HTR-8/SVneo (cell line): ENCODE measurements around the gene TMEM132A.

ENCODE experiments used
- DNase-seq: peaks from one replicate; pipeline ENCODE4 v3.0.0; 2011; ENCODE audit warnings: low spot score, mixed read lengths; ENCODE audit not compliant: insufficient read length
- FAIRE-seq: peaks from 2 replicates; lab custom pipeline; 2011; peaks lifted over from hg19 to GRCh38; lab: Jason Lieb, UNC

TMEM132A gene, protein sequence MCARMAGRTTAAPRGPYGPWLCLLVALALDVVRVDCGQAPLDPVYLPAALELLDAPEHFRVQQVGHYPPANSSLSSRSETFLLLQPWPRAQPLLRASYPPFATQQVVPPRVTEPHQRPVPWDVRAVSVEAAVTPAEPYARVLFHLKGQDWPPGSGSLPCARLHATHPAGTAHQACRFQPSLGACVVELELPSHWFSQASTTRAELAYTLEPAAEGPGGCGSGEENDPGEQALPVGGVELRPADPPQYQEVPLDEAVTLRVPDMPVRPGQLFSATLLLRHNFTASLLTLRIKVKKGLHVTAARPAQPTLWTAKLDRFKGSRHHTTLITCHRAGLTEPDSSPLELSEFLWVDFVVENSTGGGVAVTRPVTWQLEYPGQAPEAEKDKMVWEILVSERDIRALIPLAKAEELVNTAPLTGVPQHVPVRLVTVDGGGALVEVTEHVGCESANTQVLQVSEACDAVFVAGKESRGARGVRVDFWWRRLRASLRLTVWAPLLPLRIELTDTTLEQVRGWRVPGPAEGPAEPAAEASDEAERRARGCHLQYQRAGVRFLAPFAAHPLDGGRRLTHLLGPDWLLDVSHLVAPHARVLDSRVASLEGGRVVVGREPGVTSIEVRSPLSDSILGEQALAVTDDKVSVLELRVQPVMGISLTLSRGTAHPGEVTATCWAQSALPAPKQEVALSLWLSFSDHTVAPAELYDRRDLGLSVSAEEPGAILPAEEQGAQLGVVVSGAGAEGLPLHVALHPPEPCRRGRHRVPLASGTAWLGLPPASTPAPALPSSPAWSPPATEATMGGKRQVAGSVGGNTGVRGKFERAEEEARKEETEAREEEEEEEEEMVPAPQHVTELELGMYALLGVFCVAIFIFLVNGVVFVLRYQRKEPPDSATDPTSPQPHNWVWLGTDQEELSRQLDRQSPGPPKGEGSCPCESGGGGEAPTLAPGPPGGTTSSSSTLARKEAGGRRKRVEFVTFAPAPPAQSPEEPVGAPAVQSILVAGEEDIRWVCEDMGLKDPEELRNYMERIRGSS

DNA sequence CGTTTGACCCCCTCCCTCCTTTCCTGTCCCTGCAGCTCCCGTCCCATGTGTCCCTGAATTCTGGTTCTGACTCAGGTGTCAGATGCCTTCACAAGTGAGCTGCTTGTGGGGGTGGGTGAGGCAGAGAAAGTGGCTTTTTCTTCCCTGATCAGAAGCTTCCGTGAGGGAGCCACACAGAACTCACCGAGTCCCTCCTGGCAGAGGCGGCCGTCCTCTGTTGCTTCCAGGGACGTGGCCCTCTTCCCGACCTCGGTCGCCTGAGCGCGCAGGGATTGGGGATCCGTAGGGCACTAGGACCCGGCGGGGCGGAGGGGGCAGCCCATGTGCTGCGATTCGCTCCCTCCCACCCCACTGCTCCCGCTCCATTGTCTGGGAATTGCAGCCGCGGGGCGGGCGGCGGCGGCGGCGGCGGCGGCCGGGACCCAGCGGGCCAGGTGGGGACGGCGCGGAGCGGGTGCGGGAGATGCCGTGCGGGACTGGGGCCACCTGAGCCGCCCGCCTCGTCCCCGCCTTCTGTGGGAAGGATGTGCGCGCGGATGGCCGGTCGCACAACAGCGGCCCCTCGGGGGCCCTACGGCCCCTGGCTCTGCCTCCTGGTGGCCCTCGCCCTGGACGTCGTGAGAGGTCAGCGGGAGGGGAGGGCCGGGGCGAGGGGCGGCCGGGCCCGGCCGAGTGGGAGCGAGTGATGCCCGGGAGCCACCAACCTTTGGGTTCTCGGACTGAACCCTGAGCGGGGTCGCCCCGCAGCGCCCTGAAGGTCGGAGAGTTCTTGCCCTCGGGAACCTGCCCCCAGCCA, at the start of gene TMEM132A:
Gene TMEM132A (plus strand): TSS at position 351 of the 796 bp plus-strand sequence. CDS start 174 bp downstream, at position 525.
- FAIRE-seq (no peak), DNase-seq (peak; percentile 88)

DNA sequence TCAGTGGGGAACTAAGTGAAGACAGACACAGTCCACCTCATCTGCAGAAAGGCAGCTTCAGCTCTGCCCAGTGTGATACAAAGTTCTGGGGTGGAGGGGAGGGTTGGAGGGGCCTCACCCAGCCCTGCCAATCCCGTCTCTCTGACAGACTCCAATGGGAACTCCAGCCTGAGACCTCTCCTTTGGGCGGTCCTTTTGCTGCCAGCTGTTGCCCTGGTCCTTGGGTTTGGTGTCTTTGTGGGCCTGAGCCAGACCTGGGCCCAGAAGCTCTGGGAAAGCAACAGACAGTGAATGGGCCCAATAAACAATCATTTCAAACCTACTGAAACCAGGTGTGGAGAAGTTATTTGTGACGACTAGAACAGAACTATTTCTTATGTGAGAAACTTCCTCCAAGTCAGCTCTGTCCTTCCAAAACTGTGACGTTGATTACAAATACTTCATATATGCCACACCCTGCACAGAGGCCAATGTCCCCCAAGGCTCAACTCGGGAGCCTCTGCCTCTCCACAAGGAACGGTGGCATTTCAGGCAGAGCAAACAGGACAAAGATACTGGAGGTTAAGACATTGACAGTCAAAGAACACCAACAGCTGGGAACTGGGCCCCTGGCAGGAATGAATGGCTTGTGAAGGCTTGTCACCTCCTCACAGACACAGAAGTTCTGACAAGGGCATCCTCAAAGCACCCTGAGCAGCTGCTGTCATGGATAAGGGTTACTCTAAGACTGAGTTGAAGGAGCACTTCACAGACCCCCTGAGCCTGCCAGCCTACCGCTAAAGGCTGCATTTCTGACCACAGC, 48.7 kb upstream of the TMEM132A start:
- DNase-seq, result no peak
- FAIRE-seq, result no peak

DNA sequence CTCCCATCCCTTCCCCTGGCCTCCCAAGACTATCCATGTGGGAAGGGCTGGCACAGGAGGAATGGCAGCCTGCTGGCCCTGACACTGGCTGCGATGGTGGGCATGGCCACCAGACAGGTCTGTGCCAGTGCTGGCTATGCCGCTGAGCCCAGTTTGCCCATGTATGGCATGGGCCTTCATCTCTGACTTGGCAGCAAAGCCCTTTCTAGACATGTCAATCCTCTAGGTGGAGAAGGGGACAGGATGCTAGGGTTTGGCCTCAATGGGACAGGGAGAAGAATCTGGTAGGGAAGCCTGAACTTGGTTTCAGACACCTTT, 48.1 kb upstream of the TMEM132A start:
- FAIRE-seq (no peak), DNase-seq (no peak)

DNA sequence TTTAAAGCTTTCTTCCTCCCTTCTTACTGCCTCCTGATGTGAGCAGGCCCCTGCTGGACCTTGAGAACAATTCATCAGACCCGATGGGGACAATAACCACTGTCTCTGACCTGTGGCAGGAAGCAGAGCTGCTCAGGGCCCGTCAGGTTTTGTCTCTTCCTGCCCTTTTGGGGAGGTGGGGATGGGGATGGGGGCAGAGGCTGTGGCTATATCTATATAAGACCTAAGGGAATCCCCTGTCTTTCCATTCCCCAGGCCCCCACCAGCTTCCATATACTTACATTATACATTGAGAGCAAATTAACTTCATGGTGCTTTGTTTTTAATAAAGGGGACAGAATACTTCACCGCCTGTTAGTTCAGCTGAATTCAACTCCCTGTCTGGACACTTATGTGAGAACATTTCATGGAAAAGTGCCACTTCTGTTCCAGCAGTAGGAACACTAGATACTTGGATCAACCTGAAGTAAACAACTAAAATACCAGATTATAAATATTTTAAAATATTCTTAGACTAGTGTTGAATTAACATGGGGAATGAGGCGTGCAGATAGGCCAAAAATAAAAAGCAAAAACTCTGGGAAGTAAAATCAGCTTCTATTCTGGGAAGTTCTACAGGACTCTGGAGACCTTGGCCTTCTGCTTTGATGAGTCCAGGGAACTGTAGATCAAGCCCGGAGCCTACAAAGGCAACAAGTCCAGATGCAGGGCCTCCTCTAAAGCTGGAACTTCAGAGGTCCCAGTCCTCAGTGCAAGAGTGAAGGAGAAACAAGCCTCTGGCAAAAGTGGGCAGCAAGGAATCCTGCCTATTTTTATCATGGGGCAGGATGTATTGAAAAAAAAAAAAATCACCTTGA, 45.8 kb upstream of the TMEM132A start:
- no peak for DNase-seq
- FAIRE-seq, result no peak

DNA sequence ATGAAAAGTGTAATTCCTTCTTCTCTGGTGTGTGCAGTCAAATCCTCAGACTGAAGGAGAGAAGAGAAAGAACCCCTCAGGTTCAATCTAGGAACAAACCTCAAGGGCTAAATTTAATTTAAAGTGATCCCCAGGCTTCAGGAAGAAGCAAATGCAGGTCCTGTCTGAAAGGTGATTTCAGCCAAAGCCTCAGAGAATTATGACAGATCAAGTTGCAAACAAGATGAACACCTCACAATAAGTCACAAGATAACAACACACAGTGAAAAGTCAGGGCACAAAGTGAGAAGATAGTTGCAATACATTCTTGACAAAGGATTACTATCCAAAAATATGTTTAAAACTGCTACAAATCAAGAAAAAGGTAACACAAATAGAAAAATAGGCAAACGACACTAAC, 45.2 kb upstream of the TMEM132A start:
- FAIRE-seq (no peak), DNase-seq (no peak)

DNA sequence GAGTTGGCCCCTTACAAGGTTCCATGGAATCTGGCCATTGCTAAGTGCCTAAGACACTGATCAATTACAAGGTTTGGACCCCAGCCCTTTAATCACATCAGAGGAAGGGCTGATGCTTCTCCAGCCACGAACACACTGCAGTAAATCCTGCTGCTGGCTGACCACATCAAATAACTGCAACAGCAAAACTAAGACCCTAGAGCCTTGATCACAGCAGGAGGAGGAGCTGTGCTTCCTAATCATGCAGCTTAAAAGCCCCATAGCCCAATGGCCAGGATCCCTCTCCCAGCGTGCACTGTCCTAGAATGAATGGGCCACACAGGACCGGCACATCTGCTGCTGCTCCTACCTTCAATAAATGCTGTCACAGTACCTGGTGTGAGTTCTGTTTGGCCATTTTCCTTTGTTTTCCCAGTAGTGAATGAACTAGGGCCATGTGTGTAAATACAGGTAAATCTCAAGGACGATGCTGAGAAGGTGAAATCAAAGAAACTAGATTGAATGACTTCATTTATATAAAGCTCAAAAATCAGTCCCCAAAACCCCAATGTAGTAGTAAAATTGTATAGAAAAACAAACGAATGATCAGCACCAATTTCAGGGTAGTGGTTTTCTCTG, 44.2 kb upstream of the TMEM132A start:
- FAIRE-seq, result no peak

DNA sequence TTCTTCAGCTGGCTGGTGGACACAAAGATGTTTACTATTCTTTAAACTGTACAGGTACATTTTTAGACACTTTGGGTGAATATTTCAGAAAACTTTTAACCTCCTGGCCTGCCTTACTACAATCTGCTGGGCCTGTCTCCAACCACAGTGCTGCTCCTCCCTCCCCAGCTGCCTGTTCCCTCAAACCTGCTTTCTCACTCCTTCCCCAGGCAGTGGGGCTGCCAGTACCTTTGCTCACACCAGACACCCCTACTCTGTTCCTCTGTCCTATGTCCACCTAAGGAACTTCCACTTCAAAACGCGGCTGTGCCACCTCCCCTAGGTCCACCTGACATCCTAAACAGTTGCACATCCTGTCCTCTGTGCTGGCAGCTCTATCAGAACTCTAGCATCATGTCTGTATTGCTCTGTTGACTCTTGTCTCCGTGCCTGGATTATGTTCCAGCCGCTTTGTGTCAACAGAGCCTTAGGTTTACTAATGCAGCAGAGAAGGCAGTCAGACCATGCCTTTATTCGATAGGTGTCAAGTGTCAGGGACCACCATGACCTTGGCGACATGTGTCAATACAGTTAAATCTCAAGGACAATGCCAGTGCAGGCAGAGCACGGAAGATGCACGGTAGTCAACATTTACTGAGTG, 43.5 kb upstream of the TMEM132A start:
- no peak for DNase-seq
- no peak for FAIRE-seq

More for the DNA sequence above, 44.2 kb upstream of the TMEM132A start:
- DNase-seq, result no peak

DNA sequence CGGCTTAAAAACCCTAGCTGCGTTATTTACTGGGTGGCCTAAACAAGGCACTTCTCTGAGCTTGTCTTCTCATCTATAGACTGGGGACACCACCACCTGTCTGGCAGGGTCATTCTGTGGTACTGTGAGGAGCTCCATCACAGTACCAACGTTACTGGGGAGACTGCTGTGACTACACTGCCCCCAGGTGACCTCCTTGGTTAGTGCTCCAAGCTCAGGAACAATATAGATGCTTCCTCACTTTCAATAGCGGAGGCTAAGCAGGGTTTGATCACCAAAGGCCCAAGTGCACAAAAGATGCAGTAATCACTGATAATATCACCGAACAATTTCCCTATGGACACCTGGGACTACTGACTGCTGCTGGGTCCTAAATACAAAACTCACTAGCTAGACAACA, 36.7 kb upstream of the TMEM132A start:
- peak; percentile 32 for DNase-seq

DNA sequence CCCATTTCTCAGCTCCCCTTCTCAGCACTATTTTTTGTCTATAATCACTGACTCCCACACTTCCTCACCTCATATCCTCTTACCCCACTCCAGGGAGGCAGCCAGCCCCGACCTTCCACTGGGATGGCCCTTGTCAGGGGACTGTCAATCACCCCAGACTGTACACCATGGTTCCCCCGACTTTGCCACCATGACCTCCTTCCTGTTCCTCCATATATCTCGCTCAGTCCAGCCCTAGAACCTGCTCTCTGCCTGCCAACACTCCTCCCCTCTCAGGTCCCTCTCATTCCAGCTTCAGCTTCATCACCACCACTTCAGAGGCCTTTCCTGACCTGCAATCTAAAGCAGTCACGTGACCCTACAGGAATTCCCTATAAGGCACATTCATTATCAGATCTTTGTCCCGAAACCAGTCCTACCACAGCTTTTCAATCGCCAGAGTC, 34.4 kb upstream of the TMEM132A start:
- DNase-seq, result no peak
- no peak for FAIRE-seq

More for the DNA sequence above, 36.7 kb upstream of the TMEM132A start:
- no peak for FAIRE-seq

DNA sequence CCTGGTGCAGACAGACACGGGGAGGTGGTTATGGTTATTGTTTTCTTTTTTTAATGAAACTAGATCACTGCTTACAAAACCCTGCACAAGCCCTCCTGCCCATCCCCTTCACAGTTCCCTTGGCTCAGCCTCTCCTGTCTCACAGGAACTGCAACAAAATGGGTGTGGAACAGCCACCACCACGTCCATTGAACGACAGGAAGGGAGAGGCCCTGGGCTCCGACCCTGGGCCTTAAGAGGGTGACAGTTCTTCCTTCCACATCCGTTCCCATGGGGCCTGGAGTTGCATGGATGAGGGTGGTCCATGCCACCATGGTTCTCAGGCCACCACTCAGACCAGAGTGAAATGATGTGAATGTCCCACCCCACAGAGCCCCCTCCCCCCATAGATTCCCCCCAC, 33.6 kb upstream of the TMEM132A start:
- no peak for FAIRE-seq
- DNase-seq, result no peak

DNA sequence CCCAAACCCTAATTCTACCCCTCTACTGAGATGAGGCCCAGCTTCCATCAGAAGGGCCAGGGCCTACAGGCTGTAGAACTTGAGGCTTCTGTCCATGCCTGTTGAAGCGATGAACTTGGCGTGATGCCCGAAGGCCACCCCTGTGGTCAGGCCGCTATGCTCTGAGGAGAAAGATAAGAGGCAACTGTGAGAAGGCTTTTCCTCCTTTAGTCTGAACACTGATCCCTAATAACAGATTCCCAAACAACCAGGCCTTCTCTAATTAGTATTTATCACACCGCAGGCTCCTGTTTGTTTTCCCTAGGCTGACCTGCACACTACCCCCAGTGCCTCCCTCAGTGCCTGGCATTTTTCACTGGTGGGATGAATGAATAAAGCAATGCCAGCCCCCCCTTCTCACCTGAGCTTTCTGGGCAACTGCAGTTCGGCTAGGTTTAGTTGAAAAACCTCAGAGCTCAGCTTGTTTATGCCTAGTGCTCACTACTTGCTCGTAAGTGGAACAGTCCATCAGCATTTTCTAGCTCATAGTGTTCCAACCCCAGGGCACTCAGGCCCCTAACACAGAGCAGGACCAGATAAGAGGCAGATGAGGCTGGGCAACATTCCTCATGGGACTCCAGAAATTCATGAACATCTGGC, 33.0 kb upstream of the TMEM132A start:
- FAIRE-seq, result no peak
- DNase-seq, result no peak

DNA sequence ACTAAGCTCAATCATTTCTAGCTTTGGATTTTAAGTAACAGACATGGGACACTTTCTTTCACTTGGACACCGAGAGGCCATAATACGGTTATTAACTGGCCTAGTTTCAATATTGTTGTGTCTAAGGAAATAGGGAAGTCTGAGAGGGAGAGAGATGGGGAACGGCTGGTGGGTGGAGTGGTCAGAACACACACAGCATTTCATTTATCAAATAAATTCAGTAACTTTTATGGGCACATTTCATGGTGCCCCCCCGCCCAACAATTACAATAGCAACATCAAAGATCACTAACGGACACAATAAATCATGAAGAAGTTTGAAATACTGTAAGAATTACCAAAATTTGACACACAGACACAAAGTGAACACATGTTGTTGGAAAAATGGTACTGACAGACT, 28.6 kb upstream of the TMEM132A start:
- FAIRE-seq (no peak), DNase-seq (no peak)

DNA sequence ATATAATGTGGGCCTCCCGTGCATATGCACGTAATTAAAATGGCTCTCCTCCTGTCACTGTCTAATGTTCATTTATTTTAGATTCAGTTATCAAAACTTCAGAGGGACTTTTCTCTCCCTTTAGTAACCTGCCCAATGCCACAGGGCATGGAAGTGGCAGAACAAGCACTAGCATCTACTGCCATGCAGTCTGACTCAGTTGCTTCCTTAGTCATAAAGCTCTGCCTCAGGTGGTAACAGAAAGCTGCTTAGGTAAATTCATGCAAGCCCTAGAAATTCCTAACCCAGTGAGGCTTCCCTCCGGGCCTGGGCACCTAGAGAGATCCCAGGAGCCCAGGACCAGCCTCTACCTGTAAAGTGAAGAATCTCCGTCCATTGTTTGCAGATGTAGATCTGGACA, 26.8 kb upstream of the TMEM132A start:
- no peak for DNase-seq
- FAIRE-seq, result no peak

DNA sequence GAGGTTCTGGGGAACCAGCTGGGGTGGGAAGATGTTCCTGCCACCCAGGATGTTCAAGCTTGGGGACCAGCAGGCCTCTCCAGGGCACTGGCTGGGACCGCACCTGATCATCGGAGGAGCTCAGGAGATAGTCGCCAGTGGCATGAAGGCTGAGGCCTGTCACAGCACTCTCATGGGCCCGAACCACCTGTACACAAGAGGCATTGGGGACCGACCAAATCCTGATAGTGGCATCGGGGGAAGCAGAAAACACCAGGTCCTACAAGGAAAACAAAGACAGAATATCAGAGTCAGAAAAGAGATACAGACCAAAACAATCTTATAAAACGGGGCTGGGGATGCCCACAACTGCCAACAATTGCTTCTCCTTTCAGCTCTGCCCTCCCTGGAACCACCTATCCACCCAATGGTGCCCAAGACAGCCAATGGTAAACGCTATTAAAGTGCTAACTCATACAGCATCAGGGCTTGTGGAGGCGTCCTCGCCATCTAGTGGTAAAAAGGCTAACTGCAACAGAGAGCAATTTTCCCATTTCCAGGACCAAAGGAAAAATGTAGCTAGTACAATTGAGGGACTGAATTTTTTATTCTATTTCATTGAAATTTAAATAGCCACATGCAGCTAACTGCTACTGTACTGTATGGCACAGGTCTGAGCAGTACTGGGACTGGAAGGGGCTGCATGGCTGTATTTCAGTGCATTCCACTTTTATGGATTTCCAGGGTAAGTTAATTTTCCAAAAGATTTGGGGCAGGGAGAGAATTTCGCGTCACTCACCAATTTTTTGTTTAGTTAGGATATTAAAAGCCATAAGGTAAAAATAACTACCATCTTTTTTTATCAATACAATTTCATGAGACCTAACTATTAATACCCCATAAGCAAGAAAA, 25.0 kb upstream of the TMEM132A start:
- DNase-seq, result peak; percentile 61

DNA sequence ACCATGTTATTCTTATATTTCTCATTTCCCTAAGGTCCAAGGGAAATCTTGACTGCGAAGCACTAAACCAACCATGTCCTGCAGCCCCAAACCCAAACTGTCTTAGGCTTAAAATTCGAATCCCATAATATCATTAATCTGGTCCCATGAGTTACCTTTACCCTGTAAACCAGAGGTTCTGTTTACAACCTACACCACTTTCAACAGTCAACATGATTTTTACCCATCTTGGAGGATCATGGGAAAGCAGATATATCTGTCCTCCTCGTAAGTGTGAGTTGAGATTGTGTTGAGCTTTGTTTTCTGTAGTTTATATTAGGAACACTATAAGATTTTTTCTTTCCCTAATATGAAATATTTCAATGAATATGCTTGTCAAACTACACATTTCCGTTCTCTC, 24.3 kb upstream of the TMEM132A start:
- FAIRE-seq (no peak), DNase-seq (no peak)

More for the DNA sequence above, 25.0 kb upstream of the TMEM132A start:
- no peak for FAIRE-seq
